ENCODE measurements around the gene DENND1A.
"Not testable (repeated sequence)": the region's sequence is repeated elsewhere in the genome, so short reads cannot be mapped to it uniquely, and the experiment has no call there.

Gene DENND1A

GRCh38 chr9:123440256-123440655 lies 489.7 kb downstream of the DENND1A start:
- DNase-seq = no peak

- DNase-seq = no peak
Measured at GRCh38 chr9:123438821-123439220, 491.1 kb downstream of the DENND1A start.

DNA sequence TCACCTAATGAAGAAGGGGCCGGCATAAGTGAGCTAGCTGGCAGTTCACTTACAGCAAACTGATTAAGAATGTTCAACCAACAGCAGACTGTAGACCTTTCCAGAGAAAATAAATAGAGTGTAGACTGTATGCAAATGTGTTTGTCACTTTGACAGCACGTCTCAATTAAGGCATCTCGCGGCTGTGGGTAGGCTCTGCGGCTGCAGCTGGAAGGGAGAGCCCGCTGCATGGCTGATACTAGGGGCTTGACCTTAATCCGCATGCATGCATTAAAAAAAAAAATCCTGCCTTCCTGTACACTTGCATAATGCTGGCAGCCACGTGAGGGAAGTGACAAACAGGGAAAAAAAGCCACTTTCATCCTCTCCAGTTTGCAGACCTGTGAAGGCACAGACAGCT lies 491.6 kb downstream of the DENND1A start:
- DNase-seq = no peak

- DNase-seq = no peak
Measured at GRCh38 chr9:123437201-123437600, 492.7 kb downstream of the DENND1A start.

- DNase-seq = no peak
Measured at GRCh38 chr9:123435471-123435870, 494.5 kb downstream of the DENND1A start.

GRCh38 chr9:123434619-123435240 lies 495.2 kb downstream of the DENND1A start:
- no peak for DNase-seq

GRCh38 chr9:123432331-123433236 lies 497.3 kb downstream of the DENND1A start:
- no peak for DNase-seq

GRCh38 chr9:123431581-123431980 lies 498.3 kb downstream of the DENND1A start:
- no peak for DNase-seq

DNA sequence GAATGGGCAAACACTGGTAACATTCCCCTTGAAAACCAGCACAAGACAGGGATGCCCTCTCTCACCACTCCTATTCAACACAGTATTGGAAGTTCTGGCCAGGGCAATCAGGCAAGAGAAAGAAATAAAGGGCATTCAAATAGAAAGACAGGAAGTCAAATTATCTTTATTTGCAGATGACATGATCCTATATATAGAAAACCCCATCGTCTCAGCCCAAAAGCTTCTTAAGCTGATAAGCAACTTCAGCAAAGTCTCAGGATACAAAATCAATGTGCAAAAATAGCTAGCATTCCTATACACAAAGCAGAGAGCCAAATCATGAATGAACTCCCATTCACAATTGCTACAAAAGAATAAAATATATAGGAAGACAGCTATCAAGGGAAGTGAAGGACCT lies 501.5 kb downstream of the DENND1A start:
- DNase-seq = not testable (repeated sequence)

- no peak for DNase-seq
Measured at GRCh38 chr9:123426406-123426805, 503.5 kb downstream of the DENND1A start.

DNA sequence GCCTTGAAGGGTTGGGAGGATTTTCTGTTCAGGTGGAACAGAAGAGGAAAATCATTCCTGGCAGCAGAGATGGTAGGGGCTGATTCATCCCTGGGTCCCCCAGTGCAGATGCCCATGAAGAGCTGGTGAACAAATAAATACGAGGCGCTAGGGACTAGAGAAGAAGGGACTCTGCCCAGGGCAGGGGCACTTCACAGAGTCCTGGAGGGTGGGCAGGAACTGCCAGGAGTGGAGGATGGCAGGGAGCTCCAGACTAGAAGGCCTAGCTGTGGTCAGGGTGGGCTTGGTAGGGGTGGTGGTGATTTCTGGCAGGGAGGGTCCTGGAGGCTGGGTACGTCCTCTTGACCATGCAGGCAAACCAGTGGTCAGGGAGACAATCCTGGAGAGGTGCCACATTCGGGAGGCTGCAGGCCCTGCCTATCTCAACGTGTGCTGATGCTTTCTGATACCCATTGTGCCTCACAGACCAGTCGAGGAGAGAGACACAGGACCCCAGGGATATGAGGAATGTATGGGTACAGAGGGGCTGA lies 504.0 kb downstream of the DENND1A start:
- DNase-seq = no peak

GRCh38 chr9:123425261-123425821 lies 504.6 kb downstream of the DENND1A start:
- no peak for DNase-seq

DNA sequence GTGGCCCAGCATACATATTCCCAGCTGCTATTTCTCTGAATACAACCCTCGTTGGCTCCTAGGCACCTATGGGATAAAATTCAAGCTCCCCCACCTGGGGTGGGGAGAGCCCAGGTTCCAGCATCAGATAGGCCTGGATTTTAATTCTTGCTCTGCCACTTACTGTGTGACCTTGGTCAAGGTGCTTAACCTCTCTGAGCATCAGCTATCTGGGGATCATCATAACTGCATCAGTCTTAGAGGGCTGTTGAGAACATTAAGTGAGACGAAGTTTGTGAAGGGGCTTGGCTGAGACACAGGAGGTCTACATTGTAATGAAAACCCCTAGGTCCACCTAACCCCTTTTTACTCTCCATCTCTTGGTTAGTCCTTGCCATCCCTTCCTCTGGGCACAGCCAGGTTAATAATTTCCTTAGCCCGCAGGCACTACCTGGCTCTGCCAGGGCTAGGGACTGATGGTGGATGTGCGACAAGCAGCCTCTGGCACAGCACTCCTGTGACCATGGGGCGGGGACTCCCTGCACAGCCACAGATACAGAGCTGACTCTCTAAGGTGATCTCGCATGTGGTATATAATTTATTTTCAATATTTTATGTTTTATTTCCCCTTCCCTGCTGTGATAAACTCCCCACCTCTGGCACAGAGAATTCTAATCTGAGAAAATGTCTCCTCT lies 505.2 kb downstream of the DENND1A start:
- DNase-seq = no peak

- DNase-seq = no peak
Measured at GRCh38 chr9:123424131-123424530, 505.8 kb downstream of the DENND1A start.

- DNase-seq = no peak
Measured at GRCh38 chr9:123423311-123423640, 506.6 kb downstream of the DENND1A start.

- DNase-seq = no peak
Measured at GRCh38 chr9:123422635-123423310, 507.2 kb downstream of the DENND1A start.

DNA sequence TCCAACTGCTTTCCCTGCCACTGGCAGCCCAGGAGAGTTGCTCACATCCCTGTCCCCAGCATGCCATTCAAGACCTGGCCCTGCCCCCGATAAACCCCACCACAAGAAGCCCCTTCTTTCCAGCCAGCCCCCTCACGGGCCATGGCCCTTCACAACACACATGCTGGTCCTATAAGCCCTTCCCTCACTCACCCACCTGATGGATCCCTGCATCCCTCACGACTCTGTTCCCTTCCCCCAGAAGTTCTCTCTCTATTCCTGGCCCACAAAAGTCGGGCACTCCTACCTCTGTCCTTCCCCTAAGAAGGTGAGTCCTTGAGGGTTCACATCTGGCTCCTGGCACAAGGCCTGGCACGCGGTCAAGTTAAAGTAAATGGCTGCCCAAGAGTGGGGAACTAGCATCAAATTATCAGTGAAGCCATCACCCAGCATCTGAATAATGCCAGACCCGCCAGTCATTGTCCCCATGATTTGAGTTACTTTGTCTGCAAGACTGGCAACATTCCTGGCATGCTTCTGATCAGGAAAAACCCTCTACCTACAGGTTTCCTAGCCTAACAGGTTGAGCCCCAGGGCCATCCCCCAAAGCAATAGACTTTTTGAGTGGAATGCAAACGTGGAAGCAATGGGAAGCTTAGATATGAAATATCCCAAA lies 508.0 kb downstream of the DENND1A start:
- DNase-seq = no peak

- DNase-seq = no peak
Measured at GRCh38 chr9:123421186-123421585, 508.7 kb downstream of the DENND1A start.

GRCh38 chr9:123420592-123421111 lies 509.3 kb downstream of the DENND1A start:
- DNase-seq = no peak

DNA sequence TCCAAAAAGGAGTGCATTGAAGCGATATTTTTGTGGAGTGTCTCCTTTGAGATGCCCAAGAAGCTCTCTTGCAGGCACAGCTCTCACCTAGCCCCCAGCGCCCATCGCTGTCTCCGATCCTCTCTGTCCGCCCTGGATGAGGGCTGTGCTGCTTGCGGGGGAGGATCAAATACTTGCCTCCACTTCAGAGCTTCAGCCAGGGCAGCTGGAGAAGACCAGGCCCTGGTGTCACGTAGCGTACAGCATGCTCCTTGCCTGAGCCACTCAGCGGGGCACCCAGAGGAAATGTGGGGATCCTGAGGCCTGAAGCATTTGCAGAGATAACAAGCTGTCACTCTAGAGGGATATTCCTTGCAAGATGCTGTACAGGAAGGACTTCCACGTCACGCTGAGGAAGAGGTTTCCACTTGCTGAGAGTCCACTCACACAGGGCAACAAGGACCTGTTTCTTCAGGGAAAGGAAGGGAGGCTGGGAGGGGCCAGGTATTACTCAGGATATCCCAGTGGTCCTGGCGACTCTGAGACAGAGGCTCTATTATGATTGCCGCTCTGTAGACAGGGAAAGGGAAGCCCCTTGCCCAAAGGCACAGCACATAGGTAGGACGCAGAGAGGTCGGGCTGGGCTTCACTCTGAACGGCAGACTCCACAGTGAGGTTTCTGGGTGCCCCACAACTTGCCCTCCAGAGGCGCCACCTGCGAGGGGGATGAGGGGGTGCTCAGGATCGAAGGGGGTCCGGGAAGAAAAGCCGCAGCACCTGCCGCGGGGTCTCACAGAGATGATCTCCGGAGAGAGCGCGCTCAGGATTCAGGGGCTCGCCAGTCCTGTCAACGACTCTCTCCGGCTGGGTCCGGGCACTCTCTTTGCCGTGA lies 510.0 kb downstream of the DENND1A start:
- no peak for DNase-seq

DNA sequence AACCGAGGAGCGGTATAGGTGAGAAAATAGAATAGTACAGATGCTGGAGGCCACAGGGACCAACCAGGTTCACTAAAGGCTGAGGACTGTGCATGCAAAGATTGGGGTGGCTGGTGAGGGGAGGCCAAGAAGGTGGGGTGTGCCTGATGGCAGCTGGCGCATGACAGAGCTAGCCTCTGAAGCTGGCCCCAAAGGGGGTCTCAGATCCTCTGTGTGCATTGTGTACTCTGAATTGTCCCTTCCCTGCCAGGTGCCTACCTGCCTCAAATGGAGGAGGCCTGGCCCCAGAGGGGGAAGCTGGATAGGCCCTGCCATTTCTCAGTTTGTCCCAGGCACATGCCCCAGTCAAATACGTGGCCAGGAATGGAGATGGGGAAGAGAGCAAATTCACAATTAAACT lies 510.8 kb downstream of the DENND1A start:
- DNase-seq = no peak

Data from NCI-H774 (cell line).